GM12878 (cell line): Measurements from ENCODE around the gene LRRC41. TPM values are rescaled to one million over a fixed set of nuclear protein-coding genes. Genes with fewer than 3 reads are reported as not detected.
A peak's percentile ranks its signal among the peaks of the same experiment; 100 is the strongest.

Experiments used
- ATAC-seq: fragments of 200-7000 bp; cut with Tn5 transposase; 3 replicates; pipeline ENCODE4 v1.9.1; 2020; ENCODE audit warnings: mild to moderate bottlenecking, moderate library complexity
- BruUV-seq: library from RNA; stranded (reverse); fragments of 400-500 nt; replicated peaks from 2 replicates; lab custom pipeline; 2021; lab: Mats Ljungman, UMichigan
- CTCF ChIA-PET: fragments of 300-600 bp; sonication (Branson Sonifier 250); formaldehyde crosslinking; extraction: SDS; loops from one replicate; lab custom pipeline; 2021; ENCODE audit warnings: inconsistent platforms; lab: Yijun Ruan, JAX
- POLR2A ChIA-PET: fragments of 350-600 bp; formaldehyde crosslinking; extraction: SDS; loops from one replicate; lab custom pipeline; 2021; ENCODE audit warnings: inconsistent platforms; lab: Charles Lee
- RAD21 ChIA-PET: fragments of 300-600 bp; sonication (Branson Sonifier 250); formaldehyde crosslinking; loops from one replicate; lab custom pipeline; 2023; ENCODE audit warnings: antibody characterized with exemption; ENCODE audit not compliant: unreplicated experiment; lab: Charles Lee
- SMC1A ChIA-PET: fragments of 300-600 bp; sonication (Branson Sonifier 250); formaldehyde crosslinking; loops from one replicate; lab custom pipeline; 2023; ENCODE audit not compliant: unreplicated experiment, uncharacterized antibody; lab: Charles Lee
- DNase-seq: peaks from one replicate; pipeline ENCODE4 v3.0.0-alpha.2; 2011; ENCODE audit warnings: low read depth, low spot score
- FAIRE-seq: peaks from 3 replicates; lab custom pipeline; 2011; peaks lifted over from hg19 to GRCh38; lab: Jason Lieb, UNC
- H2AFZ ChIP-seq: 2 replicates; pipeline ENCODE4 v1.6.0; 2011; ENCODE audit warnings: low read depth, low read length, control low read depth; ENCODE audit not compliant: control insufficient read depth
- H3K27ac ChIP-seq: 2 replicates; pipeline ENCODE4 v1.5.1; 2011; ENCODE audit warnings: control low read depth; ENCODE audit not compliant: control insufficient read depth, insufficient read depth
- H3K27me3 ChIP-seq, 2 experiments: replicated peaks in 1 of 2; 2 replicates each; pipeline versions ENCODE4 v1.6.0 to v1.6.1; 2011; ENCODE audit warnings: low read length in 1 of 2; ENCODE audit not compliant: control insufficient read depth in 2 of 2, insufficient read depth in 2 of 2
- H3K36me3 ChIP-seq, 2 experiments: 2 replicates each; pipeline ENCODE4 v1.5.1; 2011; ENCODE audit warnings: low read length in 1 of 2; ENCODE audit not compliant: control insufficient read depth in 2 of 2, insufficient read depth in 2 of 2
- H3K4me1 ChIP-seq: 2 replicates; pipeline ENCODE4 v1.6.1; 2011; ENCODE audit warnings: mild to moderate bottlenecking, low read length, moderate library complexity, mixed read lengths; ENCODE audit not compliant: control insufficient read depth, insufficient read depth
- H3K4me2 ChIP-seq: 2 replicates; pipeline ENCODE4 v1.6.0; 2011; ENCODE audit warnings: control low read depth; ENCODE audit not compliant: control insufficient read depth, insufficient read depth
- H3K4me3 ChIP-seq: fragments of 200-600 bp; sonication (generic); 2 replicates; pipeline ENCODE4 v1.5.1; 2016
- H3K79me2 ChIP-seq: 2 replicates; pipeline ENCODE4 v1.6.0; 2011; ENCODE audit warnings: low read length; ENCODE audit not compliant: control insufficient read depth, insufficient read depth
- H3K9ac ChIP-seq: 2 replicates; pipeline ENCODE4 v1.8.0; 2011; ENCODE audit warnings: low read length, control low read depth, mixed read lengths; ENCODE audit not compliant: control insufficient read depth, insufficient read depth
- H3K9me3 ChIP-seq: replicated peaks from 3 replicates; pipeline ENCODE4 v1.5.1; 2011; ENCODE audit warnings: mild to moderate bottlenecking, low read length; ENCODE audit not compliant: control insufficient read depth, insufficient read depth
- H4K20me1 ChIP-seq: 2 replicates; pipeline ENCODE4 v1.6.0; 2011; ENCODE audit not compliant: control insufficient read depth, insufficient read depth
- BHLHE40 ChIP-seq, 2 experiments: fragments of 450-650 bp in 1 of 2; IDR thresholded peaks; 2 replicates each; pipeline ENCODE4 v1.6.1; 2011 to 2017; ENCODE audit warnings: low read depth in 2 of 2, borderline replicate concordance in 1 of 2, improper control_type of control experiment in 1 of 2, low read length in 1 of 2, mild to moderate bottlenecking in 1 of 2
- CHD1 ChIP-seq: IDR thresholded peaks from 2 replicates; pipeline ENCODE4 v1.6.1; 2012; ENCODE audit warnings: low read depth, low read length, improper control_type of control experiment
- CREM ChIP-seq: IDR thresholded peaks from 2 replicates; pipeline ENCODE4 v1.6.1; 2014; ENCODE audit warnings: antibody characterized with exemption, low read depth
- HDGF ChIP-seq: fragments of 450-650 bp; IDR thresholded peaks from 2 replicates; pipeline ENCODE4 v1.6.1; 2016; ENCODE audit warnings: antibody characterized with exemption
- RFX5 ChIP-seq: IDR thresholded peaks from 2 replicates; pipeline ENCODE4 v1.6.1; 2011; ENCODE audit warnings: low read depth, low read length, improper control_type of control experiment
- SIN3A ChIP-seq: IDR thresholded peaks from 2 replicates; pipeline ENCODE4 v1.6.1; 2012; ENCODE audit warnings: low read depth, low read length, improper control_type of control experiment
- SMC3 ChIP-seq: IDR thresholded peaks from 2 replicates; pipeline ENCODE4 v1.6.1; 2011; ENCODE audit warnings: low read length, improper control_type of control experiment, borderline replicate concordance
- STAT1 ChIP-seq: fragments of 450-650 bp; conservative IDR thresholded peaks from 2 replicates; pipeline ENCODE4 v1.6.1; 2014; ENCODE audit warnings: antibody characterized with exemption, mild to moderate bottlenecking
- SUPT20H ChIP-seq: IDR thresholded peaks from 2 replicates; pipeline ENCODE4 v1.6.1; 2011; ENCODE audit warnings: low read depth, mild to moderate bottlenecking, low read length, moderate library complexity, borderline replicate concordance; ENCODE audit not compliant: control insufficient read depth
- SUZ12 ChIP-seq: fragments of 200-600 bp; sonication (generic); IDR thresholded peaks from one replicate; pipeline ENCODE4 v1.6.1; 2018; ENCODE audit warnings: antibody characterized with exemption, mild to moderate bottlenecking; ENCODE audit not compliant: unreplicated experiment
- YY1 ChIP-seq: IDR thresholded peaks from 2 replicates; pipeline ENCODE4 v1.6.1; 2011; ENCODE audit warnings: low read depth, mild to moderate bottlenecking, low read length
- WGBS: methylation state at CpG from one replicate; pipeline ENCODE4 v1.1.6; 2016; ENCODE audit warnings: low lambda C conversion rate; ENCODE audit not compliant: insufficient replicate concordance, insufficient coverage; ENCODE audit errors: missing lambda C conversion rate; 5-methylcytosine and 5-hydroxymethylcytosine counted together
- in situ Hi-C: fragments of 300-500 bp; cut with MboI; formaldehyde crosslinking; loops from 9 replicates; pipeline ENCODE4 v1.14.3; 2018; ENCODE audit warnings: mixed read lengths
- intact Hi-C: fragments of 100-400 bp; cut with micrococcal nuclease; formaldehyde crosslinking; loops from one replicate; pipeline ENCODE4 v1.14.2; 2022; ENCODE audit not compliant: unreplicated experiment
- polyA plus RNA-seq, 11 experiments: library from polyadenylated mRNA; depleted of rRNA in 4 of 11; unstranded in 6 of 11; stranded (reverse) in 5 of 11; fragments of >200 nt; fragmentation: Nextera tagmentation in 4 of 11; fragmentation: Illumina TruSeq in 1 of 11; extraction: Ambion mirVana in 4 of 11; extraction: Trizol in 1 of 11; gene quantifications; 1 replicate in 1 of 11; 2 replicates in 10 of 11; pipeline versions ENCODE4 v1.2.1 to v1.2.3, GENCODE V29; 2011 to 2016; ENCODE audit warnings: inconsistent platforms in 2 of 11, missing spikeins in 2 of 11, low read depth in 1 of 11
- total RNA-seq, 4 experiments: library from RNA; depleted of rRNA in 3 of 4; stranded (reverse); fragments of >200 nt in 3 of 4; fragmentation: Illumina TruSeq in 1 of 4; extraction: Trizol in 1 of 4; gene quantifications; 2 replicates each; pipeline versions ENCODE4 v1.2.1 to v1.2.3, GENCODE V29; 2013 to 2021
- TF ChIP-seq, protein P1 (sequence below): IDR thresholded peaks from 2 replicates; pipeline ENCODE4 v1.6.1; 2012; ENCODE audit warnings: low read length, inconsistent platforms
- TF ChIP-seq, protein P2 (sequence below): fragments of 450-650 bp; IDR thresholded peaks from 2 replicates; pipeline ENCODE4 v1.6.1; 2017; ENCODE audit warnings: mild to moderate bottlenecking, low read depth, inconsistent platforms; ENCODE audit not compliant: poor library complexity, severe bottlenecking
- TF ChIP-seq, protein P3 (sequence below): fragments of 450-650 bp; IDR thresholded peaks from 2 replicates; pipeline ENCODE4 v1.6.1; 2016; ENCODE audit warnings: mild to moderate bottlenecking, moderate library complexity, borderline replicate concordance

The LRRC41 gene
- total and polyA plus RNA-seq, 10 of the 15 experiments (the other 5 are each of a cell fraction or from before 2014, with no cell fraction given), result 12.0 to 79.9 (median 48.5) TPM

- Histone ChIP-seq H3K9me3 (no peaks in the 10 kb centered on the region), H3K27me3 (no peaks in the 10 kb centered on the region), H3K36me3 (peaks cover 6 to 10% of the 10 kb centered on the region in 2 experiments), H3K4me2 (peak overlapping the region; percentile 91), H3K79me2 (peaks cover 81% of the 10 kb centered on the region), H2AFZ (peak overlapping the region; percentile 48), H4K20me1 (no peaks in the 10 kb centered on the region), H3K9ac (peak overlapping the region; percentile 93), H3K4me3 (peak overlapping the region; percentile 98), H3K4me1 (peaks cover 14% of the 10 kb centered on the region), H3K27ac (peak overlapping the region; percentile 84)
- CTCF ChIA-PET, result interaction anchor here (1.3 to 7.7 kb wide), 5 partner anchors 12 to 78 kb away, joined by 3 to 181 read pairs (median 5); partner anchors contain the start of gene NSUN4
- intact Hi-C loops, result loop anchor here (2.0 kb wide), 1 partner anchor 31 kb away; no protein-coding TSS in a partner anchor
- POLR2A ChIA-PET, result interaction anchor here (0.8 to 2.9 kb wide), 5 partner anchors 9 to 46 kb away, joined by 3 to 37 read pairs (median 4); no protein-coding TSS in a partner anchor
- WGBS, result under 1% methylated on average over 76 of the region's 79 CpGs
- no peak for FAIRE-seq
- peak; percentile 61 for ATAC-seq
- RAD21 ChIA-PET, result interaction anchor here (2.1 to 3.6 kb wide), 4 partner anchors 40 to 45 kb away, joined by 7 to 49 read pairs (median 23); partner anchors contain the start of gene NSUN4
- in situ Hi-C loops, result loop anchor here (5.0 kb wide), 1 partner anchor 40 kb away; the partner anchor contains the start of gene NSUN4
- SMC1A ChIA-PET, result interaction anchor here (0.8 to 3.9 kb wide), 7 partner anchors 14 to 45 kb away, joined by 3 to 30 read pairs (median 11); partner anchors contain the start of gene NSUN4
- no TSS peak for BruUV-seq
- no peak for DNase-seq
- TF ChIP-seq YY1 (peak; percentile 52; the same call in 1 of the 2 replicates), RFX5 (no peak), CHD1 (0 out of 2 replicates have a peak, but pooled peaks have one; percentile 18), HDGF (0 out of 2 replicates have a peak, but pooled peaks have one; percentile 44), SUZ12 (no peak), BHLHE40 (IDR thresholded peaks at IDR 0.05; ENCODE audit: borderline replicate concordance in 1 of 2, low read depth in 2 of 2, low read length in 1 of 2) (peak; percentile 27 to 31; a peak in 2 of 4 replicates), CREM (peak; percentile 29; the same call in 1 of the 2 replicates), STAT1 (0 out of 2 replicates have a peak, but pooled peaks have one; percentile 79), SMC3 (peak; percentile 48), SIN3A (peak; percentile 53; the same call in 1 of the 2 replicates), SUPT20H (no peak)
- TF ChIP-seq, protein P1, sequence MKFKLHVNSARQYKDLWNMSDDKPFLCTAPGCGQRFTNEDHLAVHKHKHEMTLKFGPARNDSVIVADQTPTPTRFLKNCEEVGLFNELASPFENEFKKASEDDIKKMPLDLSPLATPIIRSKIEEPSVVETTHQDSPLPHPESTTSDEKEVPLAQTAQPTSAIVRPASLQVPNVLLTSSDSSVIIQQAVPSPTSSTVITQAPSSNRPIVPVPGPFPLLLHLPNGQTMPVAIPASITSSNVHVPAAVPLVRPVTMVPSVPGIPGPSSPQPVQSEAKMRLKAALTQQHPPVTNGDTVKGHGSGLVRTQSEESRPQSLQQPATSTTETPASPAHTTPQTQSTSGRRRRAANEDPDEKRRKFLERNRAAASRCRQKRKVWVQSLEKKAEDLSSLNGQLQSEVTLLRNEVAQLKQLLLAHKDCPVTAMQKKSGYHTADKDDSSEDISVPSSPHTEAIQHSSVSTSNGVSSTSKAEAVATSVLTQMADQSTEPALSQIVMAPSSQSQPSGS, result no peak
- TF ChIP-seq, protein P2, sequence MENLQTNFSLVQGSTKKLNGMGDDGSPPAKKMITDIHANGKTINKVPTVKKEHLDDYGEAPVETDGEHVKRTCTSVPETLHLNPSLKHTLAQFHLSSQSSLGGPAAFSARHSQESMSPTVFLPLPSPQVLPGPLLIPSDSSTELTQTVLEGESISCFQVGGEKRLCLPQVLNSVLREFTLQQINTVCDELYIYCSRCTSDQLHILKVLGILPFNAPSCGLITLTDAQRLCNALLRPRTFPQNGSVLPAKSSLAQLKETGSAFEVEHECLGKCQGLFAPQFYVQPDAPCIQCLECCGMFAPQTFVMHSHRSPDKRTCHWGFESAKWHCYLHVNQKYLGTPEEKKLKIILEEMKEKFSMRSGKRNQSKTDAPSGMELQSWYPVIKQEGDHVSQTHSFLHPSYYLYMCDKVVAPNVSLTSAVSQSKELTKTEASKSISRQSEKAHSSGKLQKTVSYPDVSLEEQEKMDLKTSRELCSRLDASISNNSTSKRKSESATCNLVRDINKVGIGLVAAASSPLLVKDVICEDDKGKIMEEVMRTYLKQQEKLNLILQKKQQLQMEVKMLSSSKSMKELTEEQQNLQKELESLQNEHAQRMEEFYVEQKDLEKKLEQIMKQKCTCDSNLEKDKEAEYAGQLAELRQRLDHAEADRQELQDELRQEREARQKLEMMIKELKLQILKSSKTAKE, result no peak
- TF ChIP-seq, protein P3, sequence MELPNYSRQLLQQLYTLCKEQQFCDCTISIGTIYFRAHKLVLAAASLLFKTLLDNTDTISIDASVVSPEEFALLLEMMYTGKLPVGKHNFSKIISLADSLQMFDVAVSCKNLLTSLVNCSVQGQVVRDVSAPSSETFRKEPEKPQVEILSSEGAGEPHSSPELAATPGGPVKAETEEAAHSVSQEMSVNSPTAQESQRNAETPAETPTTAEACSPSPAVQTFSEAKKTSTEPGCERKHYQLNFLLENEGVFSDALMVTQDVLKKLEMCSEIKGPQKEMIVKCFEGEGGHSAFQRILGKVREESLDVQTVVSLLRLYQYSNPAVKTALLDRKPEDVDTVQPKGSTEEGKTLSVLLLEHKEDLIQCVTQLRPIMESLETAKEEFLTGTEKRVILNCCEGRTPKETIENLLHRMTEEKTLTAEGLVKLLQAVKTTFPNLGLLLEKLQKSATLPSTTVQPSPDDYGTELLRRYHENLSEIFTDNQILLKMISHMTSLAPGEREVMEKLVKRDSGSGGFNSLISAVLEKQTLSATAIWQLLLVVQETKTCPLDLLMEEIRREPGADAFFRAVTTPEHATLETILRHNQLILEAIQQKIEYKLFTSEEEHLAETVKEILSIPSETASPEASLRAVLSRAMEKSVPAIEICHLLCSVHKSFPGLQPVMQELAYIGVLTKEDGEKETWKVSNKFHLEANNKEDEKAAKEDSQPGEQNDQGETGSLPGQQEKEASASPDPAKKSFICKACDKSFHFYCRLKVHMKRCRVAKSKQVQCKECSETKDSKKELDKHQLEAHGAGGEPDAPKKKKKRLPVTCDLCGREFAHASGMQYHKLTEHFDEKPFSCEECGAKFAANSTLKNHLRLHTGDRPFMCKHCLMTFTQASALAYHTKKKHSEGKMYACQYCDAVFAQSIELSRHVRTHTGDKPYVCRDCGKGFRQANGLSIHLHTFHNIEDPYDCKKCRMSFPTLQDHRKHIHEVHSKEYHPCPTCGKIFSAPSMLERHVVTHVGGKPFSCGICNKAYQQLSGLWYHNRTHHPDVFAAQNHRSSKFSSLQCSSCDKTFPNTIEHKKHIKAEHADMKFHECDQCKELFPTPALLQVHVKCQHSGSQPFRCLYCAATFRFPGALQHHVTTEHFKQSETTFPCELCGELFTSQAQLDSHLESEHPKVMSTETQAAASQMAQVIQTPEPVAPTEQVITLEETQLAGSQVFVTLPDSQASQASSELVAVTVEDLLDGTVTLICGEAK, result no peak
Observed at GRCh38 chr1:46301808-46302640, 1.4 kb downstream of the LRRC41 start.
